ENCODE results near the gene HOXC12.

DNA sequence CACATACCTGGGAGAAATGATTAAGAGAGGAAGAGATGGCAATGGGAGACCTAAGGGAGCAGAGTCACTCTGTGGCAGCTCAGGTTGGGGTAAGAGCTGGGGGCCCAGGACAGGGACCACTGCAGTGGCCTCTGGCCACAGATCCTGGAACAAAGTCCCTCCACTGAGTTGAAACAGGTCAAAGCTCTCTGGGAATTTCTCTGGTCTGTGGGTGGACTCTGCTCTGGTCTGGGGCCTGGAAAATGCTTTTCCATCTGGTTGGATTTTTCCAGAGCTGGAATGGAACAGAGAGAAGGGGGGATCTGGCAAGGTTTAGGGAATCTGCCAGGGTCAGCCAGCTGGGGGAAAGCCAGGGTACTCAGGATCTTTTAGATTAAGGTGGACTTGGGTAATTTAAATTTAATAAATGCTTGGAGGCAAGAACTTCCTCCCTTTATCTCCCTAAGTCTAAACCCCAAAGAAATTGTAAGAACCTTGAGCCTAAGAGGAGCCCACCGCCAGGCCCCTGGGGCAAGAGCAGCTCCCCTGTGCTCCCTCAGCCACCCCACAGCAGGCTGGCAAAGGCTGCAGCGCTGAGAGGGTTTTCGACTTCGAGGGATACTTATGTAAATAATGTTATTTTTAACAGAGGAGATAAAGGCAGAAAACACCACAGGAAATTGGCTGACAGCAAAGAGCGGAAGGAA, 34.0 kb downstream of the HOXC12 start:
- TF ChIP-seq ZFP3 (CRISPR knock-in tag; IDR thresholded peaks at IDR 0.05) (no peak), ZNF8 (CRISPR knock-in tag; IDR thresholded peaks at IDR 0.05) (no peak), ISL1 (CRISPR knock-in tag; IDR thresholded peaks at IDR 0.05) (no peak), SNAI2 (CRISPR knock-in tag; IDR thresholded peaks at IDR 0.05) (no peak), ARNTL (CRISPR knock-in tag; IDR thresholded peaks at IDR 0.05; ENCODE audit: borderline replicate concordance, low read depth) (no peak), OSR1 (CRISPR knock-in tag; IDR thresholded peaks at IDR 0.05) (no peak)
- TF ChIP-seq, protein P1, sequence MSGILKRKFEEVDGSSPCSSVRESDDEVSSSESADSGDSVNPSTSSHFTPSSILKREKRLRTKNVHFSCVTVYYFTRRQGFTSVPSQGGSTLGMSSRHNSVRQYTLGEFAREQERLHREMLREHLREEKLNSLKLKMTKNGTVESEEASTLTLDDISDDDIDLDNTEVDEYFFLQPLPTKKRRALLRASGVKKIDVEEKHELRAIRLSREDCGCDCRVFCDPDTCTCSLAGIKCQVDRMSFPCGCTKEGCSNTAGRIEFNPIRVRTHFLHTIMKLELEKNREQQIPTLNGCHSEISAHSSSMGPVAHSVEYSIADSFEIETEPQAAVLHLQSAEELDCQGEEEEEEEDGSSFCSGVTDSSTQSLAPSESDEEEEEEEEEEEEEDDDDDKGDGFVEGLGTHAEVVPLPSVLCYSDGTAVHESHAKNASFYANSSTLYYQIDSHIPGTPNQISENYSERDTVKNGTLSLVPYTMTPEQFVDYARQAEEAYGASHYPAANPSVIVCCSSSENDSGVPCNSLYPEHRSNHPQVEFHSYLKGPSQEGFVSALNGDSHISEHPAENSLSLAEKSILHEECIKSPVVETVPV (CRISPR knock-in tag; IDR thresholded peaks at IDR 0.05) = no peak
